Kidney (tissue), 14 donors: ENCODE data around the gene DERL3. TPM values are rescaled to one million over a fixed set of nuclear protein-coding genes. Genes with fewer than 3 reads are reported as not detected.

Experiments
- DNase-seq, 5 donors: peaks; one replicate each; pipeline ENCODE4 v3.0.0-alpha.2; 2013 to 2020
- FAIRE-seq: peaks from 2 replicates; lab custom pipeline; 2012; peaks lifted over from hg19 to GRCh38; lab: Jason Lieb, UNC
- H3K27ac ChIP-seq, 2 donors: one replicate each; pipeline ENCODE4 v1.7.0; 2013; ENCODE audit warnings: low read depth in 2 of 2, low read length in 2 of 2, inconsistent platforms in 1 of 2
- H3K27me3 ChIP-seq: one replicate; pipeline ENCODE4 v1.7.1; 2013; ENCODE audit warnings: low read length, inconsistent platforms; ENCODE audit not compliant: control insufficient read depth, insufficient read depth
- H3K36me3 ChIP-seq, 3 donors: one replicate each; pipeline versions ENCODE4 v1.7.0 to v1.7.1; 2013; ENCODE audit warnings: low read length in 3 of 3, control low read depth in 1 of 3, inconsistent platforms in 1 of 3; ENCODE audit not compliant: insufficient read depth in 3 of 3, control insufficient read depth in 2 of 3
- H3K4me1 ChIP-seq, 3 donors: one replicate each; pipeline versions ENCODE4 v1.7.0 to v1.7.1; 2013; ENCODE audit warnings: low read length in 3 of 3, inconsistent platforms in 1 of 3, low read depth in 1 of 3; ENCODE audit not compliant: control insufficient read depth in 2 of 3, insufficient read depth in 2 of 3
- H3K4me3 ChIP-seq, 3 donors: one replicate each; pipeline versions ENCODE4 v1.7.0 to v1.8.1; 2013; ENCODE audit warnings: low read length in 3 of 3, control low read depth in 1 of 3, inconsistent platforms in 1 of 3
- H3K9ac ChIP-seq, 3 donors: one replicate each; pipeline versions ENCODE4 v1.7.0 to v1.7.1; 2013; ENCODE audit warnings: low read length in 3 of 3, control low read depth in 1 of 3, inconsistent platforms in 1 of 3
- H3K9me3 ChIP-seq, 3 donors: one replicate each; pipeline versions ENCODE4 v1.7.0 to v1.7.1; 2013; ENCODE audit warnings: low read length in 3 of 3, control low read depth in 1 of 3, inconsistent platforms in 1 of 3; ENCODE audit not compliant: control insufficient read depth in 2 of 3, insufficient read depth in 1 of 3
- intact Hi-C: fragments of 100-400 bp; cut with DNase I; formaldehyde crosslinking; loops from one replicate; pipeline ENCODE4 v1.11.1; 2022
- polyA plus RNA-seq: library from polyadenylated mRNA; stranded (reverse); fragments of 350-450 nt; fragmentation: Illumina TruSeq; extraction: RNeasy Lipid Tissue Mini Kit (QIAGEN cat#74804); gene quantifications from one replicate; pipeline ENCODE4 v1.2.3, GENCODE V29; 2014; ENCODE audit warnings: low read depth, low replicate concordance; ENCODE audit not compliant: insufficient read depth
- total RNA-seq: library from RNA; stranded (reverse); fragmentation: NEBNext Ultra II Directional; extraction: Animal tissue kit (Norgen Biotek cat#: 25700); gene quantifications from one replicate; pipeline ENCODE4 v1.2.1, GENCODE V29; 2021
- TF ChIP-seq, protein P1 (sequence below): IDR thresholded peaks from 3 replicates; pipeline ENCODE4 v1.5.1; 2012; ENCODE audit warnings: mild to moderate bottlenecking, moderate library complexity, borderline replicate concordance; ENCODE audit not compliant: insufficient read depth; ENCODE audit errors: extremely low read depth
- donor health status: control.
- donor health status: control.
- donor health status: control.
- donor health status: control.
- donor health status: control.
- donor health status: DM: yes; HTN: yes; CAD: no.
- donor health status: Normal renal cell carcinoma (clear cell type).

DERL3 gene
- total and polyA plus RNA-seq, 2 donors from 2014 or later: 3.1 to 24.7 TPM

DNA sequence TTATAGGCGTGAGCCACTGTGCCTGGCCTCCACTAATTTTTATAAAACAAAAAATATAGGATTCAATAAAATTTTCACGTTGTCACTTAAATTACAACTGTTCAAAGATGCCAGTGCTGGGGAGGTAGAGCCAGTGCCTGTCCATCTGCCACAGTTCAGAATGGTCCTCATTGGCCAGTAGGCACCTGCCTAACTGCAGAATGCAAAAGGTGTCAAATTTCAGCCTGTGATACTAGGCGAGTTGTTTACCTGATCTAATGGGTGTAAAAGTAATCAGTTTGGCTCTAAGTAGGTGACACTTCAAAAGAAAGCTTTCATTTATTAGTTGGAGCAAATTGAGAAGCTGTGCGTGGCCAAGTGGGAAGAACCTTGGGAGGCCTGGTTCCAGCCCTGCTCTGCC lies 49.7 kb downstream of the DERL3 start:
- TF ChIP-seq, protein P1, sequence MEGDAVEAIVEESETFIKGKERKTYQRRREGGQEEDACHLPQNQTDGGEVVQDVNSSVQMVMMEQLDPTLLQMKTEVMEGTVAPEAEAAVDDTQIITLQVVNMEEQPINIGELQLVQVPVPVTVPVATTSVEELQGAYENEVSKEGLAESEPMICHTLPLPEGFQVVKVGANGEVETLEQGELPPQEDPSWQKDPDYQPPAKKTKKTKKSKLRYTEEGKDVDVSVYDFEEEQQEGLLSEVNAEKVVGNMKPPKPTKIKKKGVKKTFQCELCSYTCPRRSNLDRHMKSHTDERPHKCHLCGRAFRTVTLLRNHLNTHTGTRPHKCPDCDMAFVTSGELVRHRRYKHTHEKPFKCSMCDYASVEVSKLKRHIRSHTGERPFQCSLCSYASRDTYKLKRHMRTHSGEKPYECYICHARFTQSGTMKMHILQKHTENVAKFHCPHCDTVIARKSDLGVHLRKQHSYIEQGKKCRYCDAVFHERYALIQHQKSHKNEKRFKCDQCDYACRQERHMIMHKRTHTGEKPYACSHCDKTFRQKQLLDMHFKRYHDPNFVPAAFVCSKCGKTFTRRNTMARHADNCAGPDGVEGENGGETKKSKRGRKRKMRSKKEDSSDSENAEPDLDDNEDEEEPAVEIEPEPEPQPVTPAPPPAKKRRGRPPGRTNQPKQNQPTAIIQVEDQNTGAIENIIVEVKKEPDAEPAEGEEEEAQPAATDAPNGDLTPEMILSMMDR: no peak
- FAIRE-seq (no peak), DNase-seq (peak in 2 of 5 donors; percentile 8 to 18)
- intact Hi-C loops: no loop called here
- H3K9ac ChIP-seq: peak overlapping the region in 1 of 3 donors; percentile 47
- no peak overlapping the region for H3K27ac ChIP-seq
- peaks cover 0 to 8% (median 4%) of the 10 kb centered on the region in 3 donors for H3K36me3 ChIP-seq
- no peaks in the 10 kb centered on the region for H3K9me3 ChIP-seq
- peaks cover 0 to 19% (median 10%) of the 10 kb centered on the region in 3 donors for H3K4me1 ChIP-seq
- H3K4me3 ChIP-seq: no peak overlapping the region
- H3K27me3 ChIP-seq: no peaks in the 10 kb centered on the region

- TF ChIP-seq, protein P1: no peak
- peak overlapping the region in 2 of 3 donors; percentile 61 to 88 for H3K9ac ChIP-seq
- peak overlapping the region; percentile 75 to 97 (median 79) for H3K4me3 ChIP-seq
- peak in 1 of 5 donors; percentile 36 for DNase-seq
- H3K27me3 ChIP-seq: no peaks in the 10 kb centered on the region
- no peak overlapping the region for H3K27ac ChIP-seq
- H3K4me1 ChIP-seq: peaks cover 0 to 26% (median 20%) of the 10 kb centered on the region in 3 donors
- intact Hi-C loops: no loop called here
- peaks cover 0 to 8% (median 0%) of the 10 kb centered on the region in 3 donors for H3K36me3 ChIP-seq
- FAIRE-seq: no peak
- no peaks in the 10 kb centered on the region for H3K9me3 ChIP-seq
Measured at GRCh38 chr22:23787910-23788309, 50.9 kb downstream of the DERL3 start.

GRCh38 chr22:23787600-23787896 lies 51.3 kb downstream of the DERL3 start:
- Histone ChIP-seq H3K36me3 (peaks cover 0 to 8% (median 0%) of the 10 kb centered on the region in 3 donors), H3K4me3 (peak overlapping the region; percentile 75 to 97 (median 79)), H3K4me1 (peaks cover 0 to 29% (median 24%) of the 10 kb centered on the region in 3 donors), H3K9me3 (no peaks in the 10 kb centered on the region), H3K27ac (peak overlapping the region in 1 of 2 donors; percentile 32), H3K9ac (peak overlapping the region; percentile 21 to 88 (median 61)), H3K27me3 (no peaks in the 10 kb centered on the region)
- intact Hi-C loops: no loop called here
- FAIRE-seq (no peak), DNase-seq (no peak)
- TF ChIP-seq, protein P1: no peak
